Neural cell (in vitro differentiated cells): ENCODE data around the gene NT5DC3.

Experiments
- CTCF ChIP-seq: fragments of 450-650 bp; IDR thresholded peaks from 2 replicates; pipeline ENCODE4 v1.5.1; 2014; ENCODE audit warnings: antibody characterized with exemption, mild to moderate bottlenecking, moderate library complexity; ENCODE audit not compliant: poor library complexity, severe bottlenecking
- EP300 ChIP-seq: fragments of 450-650 bp; conservative IDR thresholded peaks from 2 replicates; pipeline ENCODE4 v1.6.1; 2014; ENCODE audit warnings: antibody characterized with exemption, mild to moderate bottlenecking, moderate library complexity; ENCODE audit not compliant: poor library complexity, severe bottlenecking
- POLR2AphosphoS5 ChIP-seq: IDR thresholded peaks from 2 replicates; pipeline ENCODE4 v1.6.1; 2012
- REST ChIP-seq: IDR thresholded peaks from 2 replicates; pipeline ENCODE4 v1.6.1; 2012; ENCODE audit warnings: borderline replicate concordance

GRCh38 chr12:103791350-103791920, 49.6 kb downstream of the NT5DC3 start:
- no peak for TF ChIP-seq CTCF
- TF ChIP-seq POLR2AphosphoS5 = no peak
- TF ChIP-seq EP300 = no peak
- TF ChIP-seq REST = no peak
